BJ (cell line): ENCODE measurements around the gene CALML3. TPM values are rescaled to one million over a fixed set of nuclear protein-coding genes. Genes with fewer than 3 reads are reported as not detected.

ENCODE experiments used
- CTCF ChIA-PET: fragments of 350-600 bp; formaldehyde crosslinking; extraction: SDS; loops from one replicate; lab custom pipeline; 2021; ENCODE audit warnings: antibody characterized with exemption, inconsistent platforms; lab: Yijun Ruan, JAX
- POLR2A ChIA-PET: fragments of 300-600 bp; sonication (Branson Sonifier 250); formaldehyde crosslinking; extraction: SDS; loops from one replicate; lab custom pipeline; 2021; ENCODE audit warnings: antibody characterized with exemption; lab: Charles Lee
- DNase-seq: peaks from one replicate; pipeline ENCODE4 v3.0.0-alpha.2; 2011; ENCODE audit warnings: low read depth
- H3K27me3 ChIP-seq: 2 replicates; pipeline ENCODE4 v1.6.0; 2011; ENCODE audit warnings: low read length; ENCODE audit not compliant: control insufficient read depth, insufficient read depth
- H3K36me3 ChIP-seq: 2 replicates; pipeline ENCODE4 v1.5.1; 2011; ENCODE audit warnings: low read length; ENCODE audit not compliant: control insufficient read depth, insufficient read depth
- H3K4me3 ChIP-seq: 2 replicates; pipeline ENCODE4 v1.5.1; 2011; ENCODE audit warnings: low read depth, mild to moderate bottlenecking, control low read depth, low read length
- CTCF ChIP-seq: IDR thresholded peaks from 2 replicates; pipeline ENCODE4 v1.5.1; 2011; ENCODE audit warnings: low read depth, mild to moderate bottlenecking, control low read depth, inconsistent platforms, low read length, moderate library complexity; ENCODE audit not compliant: insufficient read depth
- polyA plus RNA-seq: library from polyadenylated mRNA; depleted of rRNA; stranded (reverse); fragments of >200 nt; gene quantifications from 2 replicates; pipeline ENCODE4 v1.2.3, GENCODE V29; 2011

Gene CALML3
- polyA plus RNA-seq, 1 experiment, result not detected

DNA sequence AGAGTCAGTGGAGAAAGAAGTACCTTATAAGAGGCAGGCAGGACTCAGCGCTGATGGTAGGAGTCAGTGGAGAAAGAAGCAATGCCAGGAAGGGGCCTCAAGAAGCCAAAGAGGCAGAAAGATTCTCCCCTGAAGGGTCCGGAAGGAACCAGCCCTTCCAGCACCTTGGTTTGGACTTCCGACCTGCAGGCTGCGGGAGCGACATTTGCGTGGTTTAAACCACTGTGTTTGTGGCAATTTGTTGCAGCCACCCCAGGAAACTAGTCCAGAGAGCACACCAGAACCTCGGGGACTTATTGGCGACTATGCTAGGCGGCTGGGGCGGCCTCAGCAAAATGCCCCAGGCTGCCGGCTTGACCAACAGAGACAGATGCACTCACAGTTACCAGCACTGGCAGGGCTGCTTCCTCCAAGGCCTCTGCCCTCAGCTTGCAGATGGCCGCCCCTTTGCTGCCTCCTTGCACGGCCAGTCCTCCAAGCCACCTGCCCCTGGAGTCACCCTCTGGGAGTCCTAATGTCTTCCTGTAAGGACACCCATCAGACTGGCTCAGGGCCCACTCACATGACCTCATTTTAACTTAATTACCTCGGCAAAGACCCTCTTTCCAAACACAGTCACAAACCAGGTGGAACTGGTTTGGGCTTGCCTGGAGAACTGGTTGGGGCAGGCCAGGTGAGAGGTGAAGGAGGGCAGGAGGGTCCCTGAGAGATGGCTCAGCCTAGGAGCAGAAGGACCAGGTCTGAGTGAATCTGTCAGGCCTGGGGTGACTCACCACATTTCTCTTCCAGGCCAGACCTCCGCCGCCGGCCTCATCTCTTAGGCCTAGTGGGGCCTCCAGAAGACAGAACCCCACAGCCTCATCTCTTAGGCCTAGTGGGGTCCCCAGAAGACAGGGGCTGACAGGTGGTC lies 26.1 kb downstream of the CALML3 start:
- no peak overlapping the region for H3K4me3 ChIP-seq
- no peak for TF ChIP-seq CTCF
- ChIA-PET CTCF (interaction anchor here (0.6 to 1.1 kb wide), 2 partner anchors 72 to 78 kb away, joined by 3 to 4 read pairs; no protein-coding TSS in a partner anchor), POLR2A (no interaction called here)
- DNase-seq, result no peak
- no peaks in the 10 kb centered on the region for H3K36me3 ChIP-seq
- no peaks in the 10 kb centered on the region for H3K27me3 ChIP-seq

- H3K27me3 ChIP-seq, result no peaks in the 10 kb centered on the region
- no peak overlapping the region for H3K4me3 ChIP-seq
- TF ChIP-seq CTCF, result no peak
- no peak for DNase-seq
- no peaks in the 10 kb centered on the region for H3K36me3 ChIP-seq
- CTCF ChIA-PET, result interaction anchor here (1.1 kb wide), 1 partner anchor 71 kb away, joined by 4 read pairs; no protein-coding TSS in a partner anchor
- POLR2A ChIA-PET, result no interaction called here
Observed at GRCh38 chr10:5551531-5552375, 27.0 kb downstream of the CALML3 start.

- POLR2A ChIA-PET, result no interaction called here
- no peaks in the 10 kb centered on the region for H3K36me3 ChIP-seq
- CTCF ChIA-PET, result interaction anchor here (0.7 to 1.1 kb wide), 2 partner anchors 14 to 70 kb away, joined by 3 to 4 read pairs; no protein-coding TSS in a partner anchor
Observed at GRCh38 chr10:5552376-5553321, 27.9 kb downstream of the CALML3 start.

More at GRCh38 chr10:5552376-5553321, 27.9 kb downstream of the CALML3 start:
- Histone ChIP-seq H3K4me3 (no peak overlapping the region), H3K27me3 (no peaks in the 10 kb centered on the region)
- no peak for TF ChIP-seq CTCF
- DNase-seq, result no peak
